PFSK-1 (cell line): ENCODE results near the gene ANKS3.

ENCODE experiments used
- FOXP2 ChIP-seq: optimal IDR thresholded peaks from 2 replicates; pipeline ENCODE3; 2011; ENCODE audit warnings: borderline replicate concordance, control low read depth, inconsistent platforms; ENCODE audit not compliant: insufficient read depth; ENCODE audit errors: extremely low read length, extremely low read depth
- POLR2AphosphoS5 ChIP-seq: IDR thresholded peaks from 2 replicates; pipeline ENCODE4 v1.6.1; 2012; ENCODE audit warnings: low read depth, mild to moderate bottlenecking, control low read depth, low read length, moderate library complexity
- REST ChIP-seq, 2 experiments: IDR thresholded peaks; 2 replicates each; pipeline versions ENCODE4 v1.6.1 to v1.8.0; 2011 to 2012; ENCODE audit warnings: low read depth in 2 of 2, low read length in 2 of 2, control low read depth in 1 of 2, inconsistent platforms in 1 of 2, mild to moderate bottlenecking in 1 of 2, moderate library complexity in 1 of 2; ENCODE audit not compliant: insufficient read depth in 1 of 2
- SIN3A ChIP-seq: IDR thresholded peaks from 2 replicates; pipeline ENCODE4 v1.6.1; 2012; ENCODE audit warnings: mild to moderate bottlenecking, low read length, moderate library complexity, borderline replicate concordance; ENCODE audit not compliant: insufficient read depth
- TAF1 ChIP-seq: IDR thresholded peaks from 2 replicates; pipeline ENCODE4 v1.6.1; 2012; ENCODE audit warnings: low read length, control low read depth, borderline replicate concordance; ENCODE audit not compliant: insufficient read depth

The ANKS3 gene

DNA sequence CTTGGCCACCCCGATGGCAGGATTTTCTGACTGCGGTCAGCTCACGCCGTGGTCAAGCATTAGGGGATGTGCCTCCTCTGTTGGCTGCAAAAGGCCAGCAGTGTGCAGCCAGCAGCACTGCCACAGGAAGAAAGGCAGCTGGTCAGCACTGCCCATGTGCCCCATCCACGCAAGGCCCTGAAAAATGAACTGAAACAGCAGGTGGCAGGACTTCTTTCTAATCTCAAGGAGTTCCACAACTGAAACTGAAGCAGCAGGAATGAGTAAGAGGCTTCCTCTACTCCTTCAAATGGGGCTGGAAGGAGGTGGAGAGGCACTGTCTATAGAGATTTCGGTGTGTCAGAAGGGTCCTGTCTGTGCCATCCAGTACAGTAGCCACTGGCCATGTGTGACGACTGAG is 29.7 kb upstream of the ANKS3 start:
- TF ChIP-seq REST (IDR thresholded peaks at IDR 0.05; ENCODE audit: insufficient read depth in 1 of 2, low read depth in 2 of 2, low read length in 2 of 2), result no peak
- no peak for TF ChIP-seq SIN3A
- TF ChIP-seq TAF1, result no peak
- no peak for TF ChIP-seq FOXP2
- TF ChIP-seq POLR2AphosphoS5, result no peak

DNA sequence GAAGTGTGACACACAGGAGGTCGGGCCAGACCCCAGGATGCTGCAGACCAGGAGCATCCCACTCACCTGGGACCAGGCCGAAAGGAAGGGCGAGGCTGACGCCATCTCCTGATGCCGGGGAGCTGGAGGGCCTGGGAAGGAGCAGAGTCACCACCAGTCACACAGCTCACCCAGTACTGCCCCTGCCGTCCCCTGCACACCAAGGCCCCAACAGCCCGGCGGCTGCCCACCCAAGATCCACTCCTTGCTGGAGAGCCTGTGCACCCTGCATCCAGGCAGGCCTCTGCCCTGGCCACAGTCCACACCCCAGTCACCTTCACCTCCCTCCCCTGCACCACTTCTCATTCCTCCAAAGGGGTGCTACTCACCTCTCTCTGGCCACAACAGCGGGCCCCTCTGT is 28.1 kb upstream of the ANKS3 start:
- TF ChIP-seq SIN3A, result no peak

GRCh38 chr16:4760221-4760910 is 26.3 kb upstream of the ANKS3 start:
- TF ChIP-seq SIN3A, result no peak
- TF ChIP-seq TAF1, result no peak
- no peak for TF ChIP-seq REST (IDR thresholded peaks at IDR 0.05; ENCODE audit: insufficient read depth in 1 of 2, low read depth in 2 of 2, low read length in 2 of 2)
- no peak for TF ChIP-seq FOXP2
- no peak for TF ChIP-seq POLR2AphosphoS5

GRCh38 chr16:4755687-4756086 is 21.6 kb upstream of the ANKS3 start:
- TF ChIP-seq TAF1, result no peak
- no peak for TF ChIP-seq REST (IDR thresholded peaks at IDR 0.05; ENCODE audit: insufficient read depth in 1 of 2, low read depth in 2 of 2, low read length in 2 of 2)
- no peak for TF ChIP-seq POLR2AphosphoS5
- TF ChIP-seq FOXP2, result no peak
- no peak for TF ChIP-seq SIN3A

GRCh38 chr16:4754865-4755264 is 20.8 kb upstream of the ANKS3 start:
- TF ChIP-seq REST (IDR thresholded peaks at IDR 0.05; ENCODE audit: insufficient read depth in 1 of 2, low read depth in 2 of 2, low read length in 2 of 2), result no peak
- no peak for TF ChIP-seq FOXP2
- TF ChIP-seq TAF1, result no peak
- no peak for TF ChIP-seq SIN3A
- TF ChIP-seq POLR2AphosphoS5, result no peak
